ENCODE data around the gene EIF2B5.
"Not testable (repeated sequence)": the region's sequence is repeated elsewhere in the genome, so short reads cannot be mapped to it uniquely, and the experiment has no call there.

Gene EIF2B5

GRCh38 chr3:184135149-184135910, at the start of gene EIF2B5:
Gene EIF2B5, plus strand, starts transcription at chr3:184135358. Its CDS starts 28 bp downstream, at chr3:184135386.
- peak; percentile 67 for DNase-seq

- DNase-seq = no peak
Measured at GRCh38 chr3:184085389-184085852, 49.7 kb upstream of the EIF2B5 start.

- no peak for DNase-seq
Measured at GRCh38 chr3:184092199-184092598, 43.0 kb upstream of the EIF2B5 start.

- no peak for DNase-seq
Measured at GRCh38 chr3:184096811-184097383, 38.3 kb upstream of the EIF2B5 start, which contains the start of gene HTR3E. Gene HTR3E, plus strand, starts transcription at chr3:184097064. Its CDS starts 466 bp downstream, at chr3:184097530.

GRCh38 chr3:184097556-184097955, 37.6 kb upstream of the EIF2B5 start:
- no peak for DNase-seq

GRCh38 chr3:184099806-184100686, 35.1 kb upstream of the EIF2B5 start:
- no peak for DNase-seq

- DNase-seq = no peak
Measured at GRCh38 chr3:184110316-184110725, 24.8 kb upstream of the EIF2B5 start.

GRCh38 chr3:184116017-184116416, 19.1 kb upstream of the EIF2B5 start:
- no peak for DNase-seq

- no peak for DNase-seq
Measured at GRCh38 chr3:184117636-184118035, 17.5 kb upstream of the EIF2B5 start.

- not testable (repeated sequence) for DNase-seq
Measured at GRCh38 chr3:184121031-184121430, 14.1 kb upstream of the EIF2B5 start.

GRCh38 chr3:184126006-184126405, 9.2 kb upstream of the EIF2B5 start:
- no peak for DNase-seq

GRCh38 chr3:184129012-184129411, 6.1 kb upstream of the EIF2B5 start:
- no peak for DNase-seq

- no peak for DNase-seq
Measured at GRCh38 chr3:184132945-184133344, 2.2 kb upstream of the EIF2B5 start.

- DNase-seq = peak; percentile 66
Measured at GRCh38 chr3:184133840-184134745, 1.1 kb upstream of the EIF2B5 start.

GRCh38 chr3:184134746-184135148, 411 bp upstream of the EIF2B5 start:
- no peak for DNase-seq

- DNase-seq = no peak
Measured at GRCh38 chr3:184135911-184136260, 728 bp downstream of the EIF2B5 start.

GRCh38 chr3:184140436-184140835, 5.3 kb downstream of the EIF2B5 start:
- no peak for DNase-seq

GRCh38 chr3:184142199-184142598, 7.0 kb downstream of the EIF2B5 start:
- DNase-seq = no peak

GRCh38 chr3:184143327-184143726, 8.2 kb downstream of the EIF2B5 start:
- no peak for DNase-seq

- no peak for DNase-seq
Measured at GRCh38 chr3:184144505-184144904, 9.3 kb downstream of the EIF2B5 start.

- DNase-seq = no peak
Measured at GRCh38 chr3:184145111-184145524, 10.0 kb downstream of the EIF2B5 start.

- DNase-seq = no peak
Measured at GRCh38 chr3:184145751-184146270, 10.7 kb downstream of the EIF2B5 start.

Data from amniotic stem cell (primary cell).